ENCODE measurements around the gene NTRK2. TPM values are rescaled to one million over a fixed set of nuclear protein-coding genes. Genes with fewer than 3 reads are reported as not detected.

Gene NTRK2
- total and polyA plus RNA-seq, 2 experiments from 2014 or later, result 0.03 TPM; not detected in 1

DNA sequence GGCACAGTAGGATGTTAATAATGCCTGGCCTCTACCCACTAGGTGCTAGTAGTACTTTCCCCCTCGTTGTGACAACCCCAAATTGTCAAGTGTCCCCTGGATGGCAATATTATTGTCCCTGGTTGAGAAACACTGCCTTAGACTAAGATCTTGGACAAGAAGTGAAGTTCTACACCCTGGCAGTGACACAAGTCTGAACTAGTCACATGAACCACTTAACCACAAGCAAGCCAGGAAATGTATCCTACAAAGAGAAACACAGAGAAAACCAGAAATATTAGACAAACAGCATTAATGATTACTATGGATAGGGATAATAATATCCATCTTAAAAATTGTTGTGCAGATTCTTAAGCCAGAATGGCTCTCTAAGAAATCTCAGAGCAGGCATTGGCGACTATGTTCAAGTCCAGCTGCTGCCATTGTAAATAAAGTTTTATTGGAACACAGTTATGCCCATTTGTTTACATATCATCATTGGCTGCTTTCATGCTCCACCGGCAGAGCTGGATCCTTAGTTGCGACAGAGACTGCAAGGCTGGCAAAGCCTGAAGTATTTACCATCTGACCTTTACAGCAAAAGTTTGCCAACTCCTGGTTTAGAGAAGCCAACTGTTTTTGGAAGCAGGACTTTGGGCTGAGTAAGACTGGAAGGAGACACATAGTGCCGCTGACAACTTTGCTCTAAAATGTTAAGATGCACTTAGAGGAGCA lies 80.8 kb downstream of the NTRK2 start (continued):
- TF ChIP-seq, protein P1, sequence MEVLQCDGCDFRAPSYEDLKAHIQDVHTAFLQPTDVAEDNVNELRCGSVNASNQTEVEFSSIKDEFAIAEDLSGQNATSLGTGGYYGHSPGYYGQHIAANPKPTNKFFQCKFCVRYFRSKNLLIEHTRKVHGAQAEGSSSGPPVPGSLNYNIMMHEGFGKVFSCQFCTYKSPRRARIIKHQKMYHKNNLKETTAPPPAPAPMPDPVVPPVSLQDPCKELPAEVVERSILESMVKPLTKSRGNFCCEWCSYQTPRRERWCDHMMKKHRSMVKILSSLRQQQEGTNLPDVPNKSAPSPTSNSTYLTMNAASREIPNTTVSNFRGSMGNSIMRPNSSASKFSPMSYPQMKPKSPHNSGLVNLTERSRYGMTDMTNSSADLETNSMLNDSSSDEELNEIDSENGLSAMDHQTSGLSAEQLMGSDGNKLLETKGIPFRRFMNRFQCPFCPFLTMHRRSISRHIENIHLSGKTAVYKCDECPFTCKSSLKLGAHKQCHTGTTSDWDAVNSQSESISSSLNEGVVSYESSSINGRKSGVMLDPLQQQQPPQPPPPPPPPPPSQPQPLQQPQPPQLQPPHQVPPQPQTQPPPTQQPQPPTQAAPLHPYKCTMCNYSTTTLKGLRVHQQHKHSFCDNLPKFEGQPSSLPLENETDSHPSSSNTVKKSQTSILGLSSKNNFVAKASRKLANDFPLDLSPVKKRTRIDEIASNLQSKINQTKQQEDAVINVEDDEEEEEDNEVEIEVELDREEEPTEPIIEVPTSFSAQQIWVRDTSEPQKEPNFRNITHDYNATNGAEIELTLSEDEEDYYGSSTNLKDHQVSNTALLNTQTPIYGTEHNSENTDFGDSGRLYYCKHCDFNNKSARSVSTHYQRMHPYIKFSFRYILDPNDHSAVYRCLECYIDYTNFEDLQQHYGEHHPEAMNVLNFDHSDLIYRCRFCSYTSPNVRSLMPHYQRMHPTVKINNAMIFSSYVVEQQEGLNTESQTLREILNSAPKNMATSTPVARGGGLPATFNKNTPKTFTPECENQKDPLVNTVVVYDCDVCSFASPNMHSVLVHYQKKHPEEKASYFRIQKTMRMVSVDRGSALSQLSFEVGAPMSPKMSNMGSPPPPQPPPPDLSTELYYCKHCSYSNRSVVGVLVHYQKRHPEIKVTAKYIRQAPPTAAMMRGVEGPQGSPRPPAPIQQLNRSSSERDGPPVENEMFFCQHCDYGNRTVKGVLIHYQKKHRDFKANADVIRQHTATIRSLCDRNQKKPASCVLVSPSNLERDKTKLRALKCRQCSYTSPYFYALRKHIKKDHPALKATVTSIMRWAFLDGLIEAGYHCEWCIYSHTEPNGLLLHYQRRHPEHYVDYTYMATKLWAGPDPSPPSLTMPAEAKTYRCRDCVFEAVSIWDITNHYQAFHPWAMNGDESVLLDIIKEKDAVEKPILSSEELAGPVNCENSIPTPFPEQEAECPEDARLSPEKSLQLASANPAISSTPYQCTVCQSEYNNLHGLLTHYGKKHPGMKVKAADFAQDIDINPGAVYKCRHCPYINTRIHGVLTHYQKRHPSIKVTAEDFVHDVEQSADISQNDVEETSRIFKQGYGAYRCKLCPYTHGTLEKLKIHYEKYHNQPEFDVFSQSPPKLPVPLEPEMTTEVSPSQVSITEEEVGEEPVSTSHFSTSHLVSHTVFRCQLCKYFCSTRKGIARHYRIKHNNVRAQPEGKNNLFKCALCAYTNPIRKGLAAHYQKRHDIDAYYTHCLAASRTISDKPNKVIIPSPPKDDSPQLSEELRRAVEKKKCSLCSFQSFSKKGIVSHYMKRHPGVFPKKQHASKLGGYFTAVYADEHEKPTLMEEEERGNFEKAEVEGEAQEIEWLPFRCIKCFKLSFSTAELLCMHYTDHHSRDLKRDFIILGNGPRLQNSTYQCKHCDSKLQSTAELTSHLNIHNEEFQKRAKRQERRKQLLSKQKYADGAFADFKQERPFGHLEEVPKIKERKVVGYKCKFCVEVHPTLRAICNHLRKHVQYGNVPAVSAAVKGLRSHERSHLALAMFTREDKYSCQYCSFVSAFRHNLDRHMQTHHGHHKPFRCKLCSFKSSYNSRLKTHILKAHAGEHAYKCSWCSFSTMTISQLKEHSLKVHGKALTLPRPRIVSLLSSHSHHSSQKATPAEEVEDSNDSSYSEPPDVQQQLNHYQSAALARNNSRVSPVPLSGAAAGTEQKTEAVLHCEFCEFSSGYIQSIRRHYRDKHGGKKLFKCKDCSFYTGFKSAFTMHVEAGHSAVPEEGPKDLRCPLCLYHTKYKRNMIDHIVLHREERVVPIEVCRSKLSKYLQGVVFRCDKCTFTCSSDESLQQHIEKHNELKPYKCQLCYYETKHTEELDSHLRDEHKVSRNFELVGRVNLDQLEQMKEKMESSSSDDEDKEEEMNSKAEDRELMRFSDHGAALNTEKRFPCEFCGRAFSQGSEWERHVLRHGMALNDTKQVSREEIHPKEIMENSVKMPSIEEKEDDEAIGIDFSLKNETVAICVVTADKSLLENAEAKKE (CRISPR knock-in tag; IDR thresholded peaks at IDR 0.05), result no peak

DNA sequence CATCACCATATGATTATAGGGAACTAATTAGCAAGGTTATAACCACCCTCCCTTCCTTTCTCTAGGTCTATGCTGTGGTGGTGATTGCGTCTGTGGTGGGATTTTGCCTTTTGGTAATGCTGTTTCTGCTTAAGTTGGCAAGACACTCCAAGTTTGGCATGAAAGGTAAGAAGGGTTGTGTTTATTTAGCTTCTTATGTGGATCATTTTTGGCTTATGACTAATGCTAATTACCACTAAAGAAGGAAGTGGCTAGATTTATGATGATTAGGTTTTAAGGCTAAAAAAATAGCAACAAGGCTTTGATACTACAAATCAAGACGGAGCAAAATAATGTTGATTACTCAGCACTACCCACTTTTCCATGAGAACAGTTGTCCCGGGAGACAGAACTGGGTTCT lies 82.4 kb downstream of the NTRK2 start:
- Histone ChIP-seq H4K20me1 (replicated peaks; ENCODE audit: insufficient read depth) (no peaks in the 10 kb centered on the region; the same call in 1 of the 2 replicates), H3K4me1 (ENCODE audit: insufficient read depth) (no peaks in the 10 kb centered on the region), H3K36me3 (ENCODE audit: insufficient read depth) (no peaks in the 10 kb centered on the region), H3K9me2 (ENCODE audit: insufficient read depth) (no peaks in the 10 kb centered on the region), H3K27ac (ENCODE audit: low read depth) (no peak overlapping the region), H3K79me2 (replicated peaks; ENCODE audit: insufficient read depth) (no peaks in the 10 kb centered on the region), H3K4me2 (no peak overlapping the region), H3K27me3 (ENCODE audit: insufficient read depth) (no peaks in the 10 kb centered on the region), H3F3A (replicated peaks; ENCODE audit: low read depth) (no peaks in the 10 kb centered on the region), H3K4me3 (no peak overlapping the region), H2AFZ (no peak overlapping the region)
- DNase-seq (ENCODE audit: low spot score) (no peak), ATAC-seq (no peak)
- no peaks in the 10 kb centered on the region for H3K36me3 Mint-ChIP-seq (ENCODE audit: low read depth)
- no peaks in the 10 kb centered on the region; the same call in 2 of the 3 replicates for H3K4me1 Mint-ChIP-seq
- no peak overlapping the region for H3K27ac Mint-ChIP-seq
- H3K4me3 Mint-ChIP-seq, result no peak overlapping the region
- H3K27me3 Mint-ChIP-seq (ENCODE audit: insufficient read depth, low read depth, poor library complexity), result no peaks in the 10 kb centered on the region
- no peaks in the 10 kb centered on the region for H3K9me3 Mint-ChIP-seq
- TF ChIP-seq STAT1 (IDR thresholded peaks at IDR 0.05; ENCODE audit: unreplicated experiment) (no peak), EZH2 (IDR thresholded peaks at IDR 0.05; ENCODE audit: low read depth, unreplicated experiment) (no peak), ZNF331 (CRISPR knock-in tag; IDR thresholded peaks at IDR 0.05; ENCODE audit: low read depth) (no peak), ZNF114 (CRISPR knock-in tag; IDR thresholded peaks at IDR 0.05) (no peak), EZH2phosphoT487 (IDR thresholded peaks at IDR 0.05; ENCODE audit: unreplicated experiment) (no peak), JUNB (IDR thresholded peaks at IDR 0.05; ENCODE audit: unreplicated experiment) (no peak), POLR2AphosphoS5 (IDR thresholded peaks at IDR 0.05; ENCODE audit: low read depth) (no peak)
- TF ChIP-seq, protein P2, sequence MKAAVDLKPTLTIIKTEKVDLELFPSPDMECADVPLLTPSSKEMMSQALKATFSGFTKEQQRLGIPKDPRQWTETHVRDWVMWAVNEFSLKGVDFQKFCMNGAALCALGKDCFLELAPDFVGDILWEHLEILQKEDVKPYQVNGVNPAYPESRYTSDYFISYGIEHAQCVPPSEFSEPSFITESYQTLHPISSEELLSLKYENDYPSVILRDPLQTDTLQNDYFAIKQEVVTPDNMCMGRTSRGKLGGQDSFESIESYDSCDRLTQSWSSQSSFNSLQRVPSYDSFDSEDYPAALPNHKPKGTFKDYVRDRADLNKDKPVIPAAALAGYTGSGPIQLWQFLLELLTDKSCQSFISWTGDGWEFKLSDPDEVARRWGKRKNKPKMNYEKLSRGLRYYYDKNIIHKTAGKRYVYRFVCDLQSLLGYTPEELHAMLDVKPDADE (IDR thresholded peaks at IDR 0.05), result no peak
- TF ChIP-seq, protein P3, sequence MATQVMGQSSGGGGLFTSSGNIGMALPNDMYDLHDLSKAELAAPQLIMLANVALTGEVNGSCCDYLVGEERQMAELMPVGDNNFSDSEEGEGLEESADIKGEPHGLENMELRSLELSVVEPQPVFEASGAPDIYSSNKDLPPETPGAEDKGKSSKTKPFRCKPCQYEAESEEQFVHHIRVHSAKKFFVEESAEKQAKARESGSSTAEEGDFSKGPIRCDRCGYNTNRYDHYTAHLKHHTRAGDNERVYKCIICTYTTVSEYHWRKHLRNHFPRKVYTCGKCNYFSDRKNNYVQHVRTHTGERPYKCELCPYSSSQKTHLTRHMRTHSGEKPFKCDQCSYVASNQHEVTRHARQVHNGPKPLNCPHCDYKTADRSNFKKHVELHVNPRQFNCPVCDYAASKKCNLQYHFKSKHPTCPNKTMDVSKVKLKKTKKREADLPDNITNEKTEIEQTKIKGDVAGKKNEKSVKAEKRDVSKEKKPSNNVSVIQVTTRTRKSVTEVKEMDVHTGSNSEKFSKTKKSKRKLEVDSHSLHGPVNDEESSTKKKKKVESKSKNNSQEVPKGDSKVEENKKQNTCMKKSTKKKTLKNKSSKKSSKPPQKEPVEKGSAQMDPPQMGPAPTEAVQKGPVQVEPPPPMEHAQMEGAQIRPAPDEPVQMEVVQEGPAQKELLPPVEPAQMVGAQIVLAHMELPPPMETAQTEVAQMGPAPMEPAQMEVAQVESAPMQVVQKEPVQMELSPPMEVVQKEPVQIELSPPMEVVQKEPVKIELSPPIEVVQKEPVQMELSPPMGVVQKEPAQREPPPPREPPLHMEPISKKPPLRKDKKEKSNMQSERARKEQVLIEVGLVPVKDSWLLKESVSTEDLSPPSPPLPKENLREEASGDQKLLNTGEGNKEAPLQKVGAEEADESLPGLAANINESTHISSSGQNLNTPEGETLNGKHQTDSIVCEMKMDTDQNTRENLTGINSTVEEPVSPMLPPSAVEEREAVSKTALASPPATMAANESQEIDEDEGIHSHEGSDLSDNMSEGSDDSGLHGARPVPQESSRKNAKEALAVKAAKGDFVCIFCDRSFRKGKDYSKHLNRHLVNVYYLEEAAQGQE (IDR thresholded peaks at IDR 0.05; ENCODE audit: unreplicated experiment), result no peak
- TF ChIP-seq, protein P4, sequence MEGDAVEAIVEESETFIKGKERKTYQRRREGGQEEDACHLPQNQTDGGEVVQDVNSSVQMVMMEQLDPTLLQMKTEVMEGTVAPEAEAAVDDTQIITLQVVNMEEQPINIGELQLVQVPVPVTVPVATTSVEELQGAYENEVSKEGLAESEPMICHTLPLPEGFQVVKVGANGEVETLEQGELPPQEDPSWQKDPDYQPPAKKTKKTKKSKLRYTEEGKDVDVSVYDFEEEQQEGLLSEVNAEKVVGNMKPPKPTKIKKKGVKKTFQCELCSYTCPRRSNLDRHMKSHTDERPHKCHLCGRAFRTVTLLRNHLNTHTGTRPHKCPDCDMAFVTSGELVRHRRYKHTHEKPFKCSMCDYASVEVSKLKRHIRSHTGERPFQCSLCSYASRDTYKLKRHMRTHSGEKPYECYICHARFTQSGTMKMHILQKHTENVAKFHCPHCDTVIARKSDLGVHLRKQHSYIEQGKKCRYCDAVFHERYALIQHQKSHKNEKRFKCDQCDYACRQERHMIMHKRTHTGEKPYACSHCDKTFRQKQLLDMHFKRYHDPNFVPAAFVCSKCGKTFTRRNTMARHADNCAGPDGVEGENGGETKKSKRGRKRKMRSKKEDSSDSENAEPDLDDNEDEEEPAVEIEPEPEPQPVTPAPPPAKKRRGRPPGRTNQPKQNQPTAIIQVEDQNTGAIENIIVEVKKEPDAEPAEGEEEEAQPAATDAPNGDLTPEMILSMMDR (conservative IDR thresholded peaks at IDR 0.05; ENCODE audit: low read depth in 2 of 2), result no peak

All from GM23338 (cell line).